A549 (cell line): ENCODE data around the gene SMTNL2.

Experiments used
- TF ChIP-seq, protein P1 (sequence below): IDR thresholded peaks from 2 replicates; pipeline ENCODE4 v1.6.1; 2012
- TF ChIP-seq, protein P2 (sequence below): fragments of >200 bp; sonication (Bioruptor Twin); formaldehyde crosslinking; IDR thresholded peaks from 3 replicates; pipeline ENCODE4 v1.5.1; 2016

DNA sequence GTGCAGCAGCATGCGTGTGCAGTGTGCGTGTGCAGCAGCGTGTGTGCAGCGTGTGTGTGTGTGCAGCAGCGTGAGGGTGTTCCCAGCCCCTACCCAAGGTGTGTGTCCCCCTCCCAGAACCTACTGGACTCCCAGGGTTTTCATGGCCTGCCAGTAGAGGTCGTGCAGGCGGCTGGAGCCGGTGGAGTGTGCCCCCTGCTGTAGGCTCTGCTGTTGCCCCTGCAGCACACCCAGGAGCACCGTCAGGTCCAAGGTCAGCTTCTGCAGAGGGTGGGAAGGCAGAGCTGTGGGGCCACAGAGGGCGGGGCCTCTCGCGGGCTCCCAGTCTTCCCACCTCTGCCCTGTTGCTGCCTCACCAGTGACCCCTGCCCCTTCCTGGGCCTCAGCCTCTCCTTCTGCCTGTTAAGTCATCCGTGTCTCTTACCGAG, 44.1 kb upstream of the SMTNL2 start:
- TF ChIP-seq, protein P1, sequence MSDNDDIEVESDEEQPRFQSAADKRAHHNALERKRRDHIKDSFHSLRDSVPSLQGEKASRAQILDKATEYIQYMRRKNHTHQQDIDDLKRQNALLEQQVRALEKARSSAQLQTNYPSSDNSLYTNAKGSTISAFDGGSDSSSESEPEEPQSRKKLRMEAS = no peak
- TF ChIP-seq, protein P2, sequence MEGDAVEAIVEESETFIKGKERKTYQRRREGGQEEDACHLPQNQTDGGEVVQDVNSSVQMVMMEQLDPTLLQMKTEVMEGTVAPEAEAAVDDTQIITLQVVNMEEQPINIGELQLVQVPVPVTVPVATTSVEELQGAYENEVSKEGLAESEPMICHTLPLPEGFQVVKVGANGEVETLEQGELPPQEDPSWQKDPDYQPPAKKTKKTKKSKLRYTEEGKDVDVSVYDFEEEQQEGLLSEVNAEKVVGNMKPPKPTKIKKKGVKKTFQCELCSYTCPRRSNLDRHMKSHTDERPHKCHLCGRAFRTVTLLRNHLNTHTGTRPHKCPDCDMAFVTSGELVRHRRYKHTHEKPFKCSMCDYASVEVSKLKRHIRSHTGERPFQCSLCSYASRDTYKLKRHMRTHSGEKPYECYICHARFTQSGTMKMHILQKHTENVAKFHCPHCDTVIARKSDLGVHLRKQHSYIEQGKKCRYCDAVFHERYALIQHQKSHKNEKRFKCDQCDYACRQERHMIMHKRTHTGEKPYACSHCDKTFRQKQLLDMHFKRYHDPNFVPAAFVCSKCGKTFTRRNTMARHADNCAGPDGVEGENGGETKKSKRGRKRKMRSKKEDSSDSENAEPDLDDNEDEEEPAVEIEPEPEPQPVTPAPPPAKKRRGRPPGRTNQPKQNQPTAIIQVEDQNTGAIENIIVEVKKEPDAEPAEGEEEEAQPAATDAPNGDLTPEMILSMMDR = peak; percentile 36
